Measurements from ENCODE around the gene THADA. TPM values are rescaled to one million over a fixed set of nuclear protein-coding genes. Genes with fewer than 3 reads are reported as not detected.

Gene THADA
- total and polyA plus RNA-seq, 9 donors = 14.4 to 24.3 (median 18.1) TPM

- no peaks in the 10 kb centered on the region for H3K9me3 ChIP-seq (replicated peaks; ENCODE audit: control insufficient read depth, low read depth, low read length)
- H3K27me3 ChIP-seq (ENCODE audit: control insufficient read depth, insufficient read depth, low read length) = no peaks in the 10 kb centered on the region
- H3K4me1 ChIP-seq (ENCODE audit: control insufficient read depth, insufficient read depth, low read length) = peaks cover 37% of the 10 kb centered on the region
- no peak overlapping the region for H3K4me3 ChIP-seq (ENCODE audit: low read length)
- H3K27ac ChIP-seq (ENCODE audit: low read length) = no peak overlapping the region
- 83% methylated on average over 1 of the region's 4 CpGs for WGBS (ENCODE audit: insufficient coverage)
- DNase-seq = no peak
- peaks cover 10% of the 10 kb centered on the region for H3K36me3 ChIP-seq (ENCODE audit: control insufficient read depth, insufficient read depth, low read length)
Observed at GRCh38 chr2:43274721-43275120, 321.1 kb downstream of the THADA start.

- no peaks in the 10 kb centered on the region for H3K27me3 ChIP-seq (ENCODE audit: control insufficient read depth, insufficient read depth, low read length)
- no peaks in the 10 kb centered on the region for H3K9me3 ChIP-seq (replicated peaks; ENCODE audit: control insufficient read depth, low read depth, low read length)
- no peak for DNase-seq
- 100% methylated on average over 2 of the region's 4 CpGs for WGBS (ENCODE audit: insufficient coverage)
- no peak overlapping the region for H3K4me3 ChIP-seq (ENCODE audit: low read length)
- peaks cover 9% of the 10 kb centered on the region for H3K36me3 ChIP-seq (ENCODE audit: control insufficient read depth, insufficient read depth, low read length)
- H3K4me1 ChIP-seq (ENCODE audit: control insufficient read depth, insufficient read depth, low read length) = peaks cover 43% of the 10 kb centered on the region
- no peak overlapping the region for H3K27ac ChIP-seq (ENCODE audit: low read length)
Observed at GRCh38 chr2:43274055-43274454, 321.8 kb downstream of the THADA start.

GRCh38 chr2:43273529-43273928 lies 322.3 kb downstream of the THADA start:
- peaks cover 43% of the 10 kb centered on the region for H3K4me1 ChIP-seq (ENCODE audit: control insufficient read depth, insufficient read depth, low read length)

GRCh38 chr2:43270930-43271615 lies 324.8 kb downstream of the THADA start:
- Histone ChIP-seq H3K27ac (ENCODE audit: low read length) (no peak overlapping the region), H3K36me3 (ENCODE audit: control insufficient read depth, insufficient read depth, low read length) (peaks cover 10% of the 10 kb centered on the region), H3K4me3 (ENCODE audit: low read length) (no peak overlapping the region), H3K27me3 (ENCODE audit: control insufficient read depth, insufficient read depth, low read length) (no peaks in the 10 kb centered on the region), H3K9me3 (replicated peaks; ENCODE audit: control insufficient read depth, low read depth, low read length) (no peaks in the 10 kb centered on the region), H3K4me1 (ENCODE audit: control insufficient read depth, insufficient read depth, low read length) (peaks cover 50% of the 10 kb centered on the region)
- no peak for DNase-seq
- WGBS (ENCODE audit: insufficient coverage) = 83% methylated on average over 2 of the region's 4 CpGs

More at GRCh38 chr2:43273529-43273928, 322.3 kb downstream of the THADA start:
- Histone ChIP-seq H3K27ac (ENCODE audit: low read length) (no peak overlapping the region), H3K27me3 (ENCODE audit: control insufficient read depth, insufficient read depth, low read length) (no peaks in the 10 kb centered on the region), H3K36me3 (ENCODE audit: control insufficient read depth, insufficient read depth, low read length) (peaks cover 7% of the 10 kb centered on the region), H3K9me3 (replicated peaks; ENCODE audit: control insufficient read depth, low read depth, low read length) (no peaks in the 10 kb centered on the region), H3K4me3 (ENCODE audit: low read length) (no peak overlapping the region)
- no CpG with 5 or more reads among the region's 4 CpGs for WGBS (ENCODE audit: insufficient coverage)
- DNase-seq = no peak

GRCh38 chr2:43270461-43270860 lies 325.4 kb downstream of the THADA start:
- Histone ChIP-seq H3K9me3 (replicated peaks; ENCODE audit: control insufficient read depth, low read depth, low read length) (no peaks in the 10 kb centered on the region), H3K4me3 (ENCODE audit: low read length) (no peak overlapping the region), H3K27ac (ENCODE audit: low read length) (peak overlapping the region; percentile 95), H3K27me3 (ENCODE audit: control insufficient read depth, insufficient read depth, low read length) (no peaks in the 10 kb centered on the region), H3K4me1 (ENCODE audit: control insufficient read depth, insufficient read depth, low read length) (peaks cover 50% of the 10 kb centered on the region), H3K36me3 (ENCODE audit: control insufficient read depth, insufficient read depth, low read length) (peaks cover 10% of the 10 kb centered on the region)
- WGBS (ENCODE audit: insufficient coverage) = no CpG with 5 or more reads among the region's 2 CpGs
- no peak for DNase-seq

GRCh38 chr2:43269706-43270105 lies 326.1 kb downstream of the THADA start:
- peak overlapping the region; percentile 95 for H3K27ac ChIP-seq (ENCODE audit: low read length)
- DNase-seq = peak; percentile 47
- no peak overlapping the region for H3K4me3 ChIP-seq (ENCODE audit: low read length)
- peaks cover 56% of the 10 kb centered on the region for H3K4me1 ChIP-seq (ENCODE audit: control insufficient read depth, insufficient read depth, low read length)
- no peaks in the 10 kb centered on the region for H3K27me3 ChIP-seq (ENCODE audit: control insufficient read depth, insufficient read depth, low read length)
- H3K9me3 ChIP-seq (replicated peaks; ENCODE audit: control insufficient read depth, low read depth, low read length) = no peaks in the 10 kb centered on the region
- WGBS (ENCODE audit: insufficient coverage) = no CpG with 5 or more reads among the region's 3 CpGs
- peaks cover 10% of the 10 kb centered on the region for H3K36me3 ChIP-seq (ENCODE audit: control insufficient read depth, insufficient read depth, low read length)

GRCh38 chr2:43269074-43269572 lies 326.7 kb downstream of the THADA start:
- peak; percentile 59 for DNase-seq
- 51% methylated on average over 13 of the region's 14 CpGs for WGBS (ENCODE audit: insufficient coverage)
- no peak overlapping the region for H3K4me3 ChIP-seq (ENCODE audit: low read length)

GRCh38 chr2:43268066-43268953 lies 327.5 kb downstream of the THADA start:
- 80% methylated on average over 9 of the region's 10 CpGs for WGBS (ENCODE audit: insufficient coverage)
- Histone ChIP-seq H3K36me3 (ENCODE audit: control insufficient read depth, insufficient read depth, low read length) (peaks cover 6% of the 10 kb centered on the region), H3K4me1 (ENCODE audit: control insufficient read depth, insufficient read depth, low read length) (peaks cover 60% of the 10 kb centered on the region), H3K4me3 (ENCODE audit: low read length) (no peak overlapping the region), H3K27ac (ENCODE audit: low read length) (peak overlapping the region; percentile 95), H3K9me3 (replicated peaks; ENCODE audit: control insufficient read depth, low read depth, low read length) (no peaks in the 10 kb centered on the region), H3K27me3 (ENCODE audit: control insufficient read depth, insufficient read depth, low read length) (no peaks in the 10 kb centered on the region)
- no peak for DNase-seq

More at GRCh38 chr2:43269074-43269572, 326.7 kb downstream of the THADA start:
- Histone ChIP-seq H3K4me1 (ENCODE audit: control insufficient read depth, insufficient read depth, low read length) (peaks cover 60% of the 10 kb centered on the region), H3K9me3 (replicated peaks; ENCODE audit: control insufficient read depth, low read depth, low read length) (no peaks in the 10 kb centered on the region), H3K36me3 (ENCODE audit: control insufficient read depth, insufficient read depth, low read length) (peaks cover 9% of the 10 kb centered on the region), H3K27me3 (ENCODE audit: control insufficient read depth, insufficient read depth, low read length) (no peaks in the 10 kb centered on the region), H3K27ac (ENCODE audit: low read length) (peak overlapping the region; percentile 95)

- WGBS (ENCODE audit: insufficient coverage) = 79% methylated on average over 3 of the region's 7 CpGs
- Histone ChIP-seq H3K9me3 (replicated peaks; ENCODE audit: control insufficient read depth, low read depth, low read length) (no peaks in the 10 kb centered on the region), H3K4me1 (ENCODE audit: control insufficient read depth, insufficient read depth, low read length) (peaks cover 60% of the 10 kb centered on the region), H3K27ac (ENCODE audit: low read length) (no peak overlapping the region), H3K4me3 (ENCODE audit: low read length) (no peak overlapping the region), H3K27me3 (ENCODE audit: control insufficient read depth, insufficient read depth, low read length) (no peaks in the 10 kb centered on the region), H3K36me3 (ENCODE audit: control insufficient read depth, insufficient read depth, low read length) (peaks cover 9% of the 10 kb centered on the region)
- DNase-seq = no peak
Observed at GRCh38 chr2:43267381-43267780, 328.5 kb downstream of the THADA start.

GRCh38 chr2:43266711-43267111 lies 329.1 kb downstream of the THADA start:
- no peak overlapping the region for H3K27ac ChIP-seq (ENCODE audit: low read length)

More at GRCh38 chr2:43266711-43267111, 329.1 kb downstream of the THADA start:
- Histone ChIP-seq H3K27me3 (ENCODE audit: control insufficient read depth, insufficient read depth, low read length) (no peaks in the 10 kb centered on the region), H3K4me3 (ENCODE audit: low read length) (no peak overlapping the region), H3K9me3 (replicated peaks; ENCODE audit: control insufficient read depth, low read depth, low read length) (no peaks in the 10 kb centered on the region), H3K4me1 (ENCODE audit: control insufficient read depth, insufficient read depth, low read length) (peaks cover 60% of the 10 kb centered on the region), H3K36me3 (ENCODE audit: control insufficient read depth, insufficient read depth, low read length) (peaks cover 9% of the 10 kb centered on the region)
- WGBS (ENCODE audit: insufficient coverage) = 80% methylated on average over 1 of the region's 4 CpGs
- DNase-seq = no peak

Measured in muscle of leg (tissue), 11 donors.